Activated T-cell treated with anti-CD3 and anti-CD28 coated beads, Interleukin-2, amount 50 U/mL, for 1 hour (primary cell): ENCODE data around the gene GNAZ.

Experiments
- DNase-seq: peaks from one replicate; pipeline ENCODE4 v3.0.0-alpha.2; 2020

GNAZ gene

DNA sequence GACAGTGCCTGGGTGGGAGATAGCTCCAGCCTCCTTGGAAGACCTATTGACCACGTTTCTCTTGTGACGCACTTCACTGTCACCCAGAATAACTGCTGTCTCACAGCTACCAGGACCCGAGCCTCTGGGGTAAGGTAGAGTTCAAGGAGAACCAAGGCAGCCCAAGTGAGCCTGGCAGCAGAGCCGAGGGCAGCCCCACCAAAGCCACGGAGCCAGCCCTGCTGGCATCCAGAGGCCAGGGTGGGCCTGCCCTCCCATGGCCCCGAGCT is 38.7 kb downstream of the GNAZ start:
- no peak for DNase-seq

- DNase-seq = no peak
These were observed 39.2 kb downstream of the GNAZ start for GRCh38 chr22:23109441-23109978.

GRCh38 chr22:23110190-23110921 is 40.0 kb downstream of the GNAZ start:
- no peak for DNase-seq

- DNase-seq = no peak
These were observed 40.7 kb downstream of the GNAZ start for GRCh38 chr22:23110922-23111527.

- no peak for DNase-seq
These were observed 42.2 kb downstream of the GNAZ start for GRCh38 chr22:23112472-23113012.

GRCh38 chr22:23113067-23113846 is 42.9 kb downstream of the GNAZ start:
- DNase-seq = no peak

GRCh38 chr22:23113847-23114720 is 43.8 kb downstream of the GNAZ start:
- no peak for DNase-seq

- DNase-seq = no peak
These were observed 44.4 kb downstream of the GNAZ start for GRCh38 chr22:23114721-23115020.

DNA sequence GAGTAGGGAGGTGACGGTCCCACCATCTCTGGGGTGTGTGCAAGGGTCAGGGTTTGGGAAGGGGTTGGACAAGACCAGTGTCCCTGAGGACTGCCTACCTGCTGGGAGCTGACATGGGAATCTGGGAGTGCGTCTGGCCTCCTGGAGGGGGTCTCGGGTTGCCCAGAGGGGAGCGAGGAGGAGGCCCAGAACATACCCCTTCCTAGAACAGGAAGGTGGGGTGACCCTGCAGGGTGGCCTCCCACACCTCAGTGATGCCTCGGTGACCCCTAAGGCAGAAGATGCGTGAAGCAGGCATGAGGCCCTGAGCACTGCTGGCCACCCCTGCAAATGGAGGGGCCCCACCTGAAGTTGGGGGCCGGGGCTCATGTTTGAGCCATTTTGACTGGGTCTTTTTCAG is 45.0 kb downstream of the GNAZ start:
- DNase-seq = no peak

- no peak for DNase-seq
These were observed 45.6 kb downstream of the GNAZ start for GRCh38 chr22:23115825-23116494.

GRCh38 chr22:23116506-23117263 is 46.4 kb downstream of the GNAZ start:
- no peak for DNase-seq

DNA sequence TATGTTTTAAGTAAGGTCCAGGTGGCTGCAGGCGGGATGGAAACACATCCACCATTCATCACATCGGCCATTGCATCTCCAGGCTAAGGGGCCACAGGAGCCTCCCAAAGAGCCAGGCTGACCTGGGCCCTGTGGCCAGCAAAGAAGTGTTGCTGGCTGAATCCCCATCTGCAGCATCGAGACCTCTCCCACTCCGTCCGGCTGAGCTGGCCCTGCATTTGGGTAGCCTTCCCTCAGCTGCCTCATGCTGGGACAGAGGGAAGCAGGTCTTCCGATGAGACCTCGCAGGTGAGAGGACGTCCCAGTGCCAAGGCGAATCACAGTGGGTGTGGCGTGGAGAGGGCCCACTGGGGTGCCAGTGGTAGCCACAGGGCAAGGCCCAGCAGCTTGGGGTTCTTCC is 47.0 kb downstream of the GNAZ start:
- DNase-seq = no peak

DNA sequence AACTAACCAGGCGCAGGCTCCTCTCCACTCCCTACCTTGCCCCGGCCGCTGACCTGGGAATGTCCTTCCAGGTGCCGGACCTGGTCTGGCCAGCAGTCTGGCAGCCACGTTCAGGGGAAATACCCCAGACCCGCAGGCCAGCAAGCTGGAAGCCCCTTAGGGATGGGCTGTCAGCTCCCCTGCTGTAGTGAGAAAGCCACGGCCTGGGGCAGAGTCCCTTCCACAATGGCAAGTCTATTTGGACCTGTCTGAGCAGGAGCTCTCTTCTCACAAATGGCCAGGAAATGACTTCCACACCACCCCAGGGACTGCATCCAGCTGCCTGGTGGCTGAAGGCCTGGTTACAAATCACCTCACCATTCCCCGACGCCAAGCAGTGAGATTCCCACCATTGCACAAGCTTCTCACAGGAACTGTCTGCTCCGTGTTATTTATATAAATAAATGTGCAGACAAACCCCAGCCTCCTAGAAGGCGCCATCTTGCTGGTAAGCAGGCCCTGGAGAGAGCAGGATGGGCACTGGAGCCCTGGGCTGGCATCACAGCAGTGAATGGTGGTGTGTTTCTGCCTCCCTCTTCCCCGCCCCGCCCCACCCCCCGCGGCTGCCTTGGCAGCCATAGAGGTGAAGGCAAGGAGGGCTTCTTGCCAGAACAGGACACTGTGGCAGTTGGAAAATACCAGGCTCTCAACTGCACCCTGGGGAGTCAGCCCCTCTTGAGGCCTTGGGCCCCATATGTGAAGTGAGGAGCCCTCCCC is 47.8 kb downstream of the GNAZ start:
- no peak for DNase-seq

DNA sequence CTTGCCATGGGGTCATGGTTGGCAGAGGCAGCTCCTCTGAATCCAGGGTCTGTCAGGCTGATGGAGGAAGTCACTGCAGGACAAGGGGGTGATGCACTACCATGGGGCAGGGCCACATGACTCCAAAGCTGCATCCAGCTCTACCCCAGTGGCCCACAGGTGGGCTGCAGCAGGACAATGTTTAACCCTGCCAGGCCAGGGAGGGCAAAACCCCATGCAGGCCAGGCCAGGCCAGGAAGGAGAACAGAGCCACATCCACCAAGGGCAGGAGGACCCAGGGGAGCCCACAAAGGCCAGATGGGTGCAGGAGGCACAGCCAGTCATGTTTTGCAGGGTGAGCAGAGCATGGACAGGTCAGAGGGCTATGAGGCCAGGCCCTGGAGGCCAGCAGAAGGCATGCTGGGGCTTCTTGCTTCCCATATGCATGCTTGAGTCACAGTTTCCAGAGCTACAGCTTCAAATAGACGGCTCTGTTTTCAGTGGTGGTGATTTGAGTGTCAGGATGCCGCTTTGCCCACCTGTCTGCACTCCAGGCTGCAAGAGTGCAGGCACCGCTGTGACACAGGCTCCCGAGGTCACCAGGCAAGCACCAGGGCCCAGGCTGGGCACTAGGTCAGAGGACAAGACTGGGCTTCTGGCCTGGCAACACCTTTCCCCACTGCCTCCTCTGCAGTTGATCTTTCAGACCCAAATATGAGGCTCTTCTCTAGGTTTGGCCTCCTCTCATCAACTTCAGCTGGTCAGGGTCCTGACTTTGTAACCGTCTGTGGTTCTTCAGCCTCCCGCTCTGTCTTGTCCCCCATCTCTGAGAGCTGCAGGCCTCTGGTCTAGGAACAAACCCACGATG is 48.6 kb downstream of the GNAZ start:
- no peak for DNase-seq

GRCh38 chr22:23119494-23120414 is 49.4 kb downstream of the GNAZ start:
- peak; percentile 55 for DNase-seq

- DNase-seq = no peak
These were observed 50.1 kb downstream of the GNAZ start for GRCh38 chr22:23120415-23120899.

- DNase-seq = no peak
These were observed 50.7 kb downstream of the GNAZ start for GRCh38 chr22:23121000-23121421.

DNA sequence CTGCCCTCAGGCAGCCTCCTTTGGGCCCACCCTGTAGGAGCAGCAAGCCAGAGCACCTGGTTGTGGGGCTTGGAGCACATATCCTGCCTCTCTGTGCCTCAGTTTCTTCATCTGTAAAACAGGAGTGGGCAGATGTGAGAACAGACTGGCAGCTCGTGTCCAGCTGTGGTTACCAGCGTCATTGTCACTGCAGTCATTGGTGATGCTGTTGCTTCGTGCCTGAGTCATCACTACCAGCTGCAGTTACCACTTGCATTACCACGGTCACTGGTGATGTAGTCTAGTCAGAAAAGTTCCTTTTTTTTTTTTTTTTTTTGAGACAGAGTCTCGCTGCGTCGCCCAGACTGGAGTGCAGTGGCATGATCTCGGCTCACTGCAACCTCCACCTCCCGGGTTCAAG is 51.1 kb downstream of the GNAZ start:
- DNase-seq = no peak
